NCI-H1694 (cell line): ENCODE measurements around the gene FSTL1.

Source experiments
- DNase-seq: peaks from one replicate; lab custom pipeline; 2025; lab: John Stamatoyannopoulos, UW

Gene FSTL1

DNA sequence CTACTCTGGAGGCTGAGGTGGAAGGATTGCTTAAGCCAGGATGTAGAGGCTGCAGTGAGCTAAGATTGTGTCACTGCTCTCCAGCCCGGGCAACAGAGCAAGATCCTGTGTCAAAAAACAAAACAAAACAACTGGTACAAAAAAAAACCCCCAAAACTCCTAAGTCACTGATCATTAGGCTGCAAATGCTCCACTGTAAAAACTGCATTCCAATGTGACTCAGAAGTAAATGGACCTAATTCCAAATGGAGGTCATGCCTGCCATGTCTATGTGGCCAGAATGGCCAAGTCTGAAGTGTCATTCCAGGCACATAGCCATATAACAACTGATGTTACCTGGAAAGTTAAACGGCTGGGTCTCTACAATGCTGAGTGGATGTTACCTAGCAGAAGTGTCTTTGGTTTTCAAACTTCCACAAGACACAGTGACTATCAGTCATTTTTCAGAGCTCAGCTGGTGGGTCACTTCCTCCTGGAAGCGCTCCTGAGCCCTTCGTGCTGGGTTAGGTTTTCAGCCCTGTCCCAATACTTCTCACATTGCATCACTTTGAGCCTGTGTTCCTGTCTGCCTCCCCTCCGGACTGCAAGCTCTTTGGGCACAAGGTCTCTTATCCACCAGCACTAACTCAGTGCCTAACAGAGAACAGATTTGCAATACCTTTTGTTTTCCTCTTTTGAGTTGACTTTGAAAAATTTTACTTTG lies 10.6 kb downstream of the FSTL1 start:
- DNase-seq, result no peak

DNA sequence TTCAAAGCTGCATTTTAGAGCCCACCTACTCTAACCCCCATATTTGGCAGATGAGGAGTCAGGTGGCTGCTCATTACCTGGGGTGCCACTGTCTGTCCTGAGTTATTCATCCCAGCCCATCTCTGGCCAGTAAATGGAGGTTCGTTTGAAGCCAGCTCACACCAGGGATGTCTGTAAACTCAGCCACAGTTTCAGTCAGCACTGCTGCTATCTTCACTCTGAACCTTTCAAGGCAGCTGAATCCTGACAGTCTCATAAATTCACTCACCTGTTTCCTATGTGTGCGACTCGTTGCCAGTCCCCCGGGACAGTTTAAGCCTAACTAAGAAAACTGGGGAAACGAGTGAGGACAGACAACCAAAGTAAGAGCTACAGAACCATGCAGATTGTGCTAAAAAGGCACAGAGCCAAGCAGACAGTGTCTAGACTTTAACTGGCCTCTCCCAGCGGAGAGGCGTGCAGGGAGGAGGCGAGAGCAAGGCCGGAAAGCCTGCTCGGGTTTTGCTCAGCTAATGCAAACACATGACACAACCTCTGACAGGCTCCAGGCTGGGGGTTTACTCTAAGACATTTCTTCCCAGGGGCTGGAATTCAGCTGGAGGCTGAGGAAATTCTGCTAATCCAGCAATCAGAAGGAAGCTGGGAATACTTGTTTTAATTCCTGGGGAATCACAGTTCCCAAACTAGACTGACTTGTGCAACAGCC lies 12.0 kb downstream of the FSTL1 start:
- no peak for DNase-seq

DNA sequence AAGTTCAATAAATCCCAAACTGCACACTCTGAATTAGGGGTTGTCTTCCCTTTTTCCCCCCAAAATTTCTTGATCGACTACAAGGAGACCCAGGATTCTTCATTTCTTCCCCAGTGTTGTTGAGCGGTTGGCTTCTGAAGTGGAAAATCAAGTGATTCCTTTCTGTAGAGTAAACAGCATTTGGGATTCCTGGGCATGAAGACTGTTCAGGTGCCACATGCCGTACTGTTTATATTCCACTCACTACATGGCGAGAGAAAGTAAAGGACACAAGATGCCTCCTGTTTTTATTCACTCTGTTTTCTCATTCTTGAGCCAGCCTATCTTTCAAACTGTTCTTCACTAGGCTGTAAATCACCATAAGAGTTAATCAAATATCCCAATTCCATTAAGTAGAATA lies 12.6 kb downstream of the FSTL1 start:
- no peak for DNase-seq

DNA sequence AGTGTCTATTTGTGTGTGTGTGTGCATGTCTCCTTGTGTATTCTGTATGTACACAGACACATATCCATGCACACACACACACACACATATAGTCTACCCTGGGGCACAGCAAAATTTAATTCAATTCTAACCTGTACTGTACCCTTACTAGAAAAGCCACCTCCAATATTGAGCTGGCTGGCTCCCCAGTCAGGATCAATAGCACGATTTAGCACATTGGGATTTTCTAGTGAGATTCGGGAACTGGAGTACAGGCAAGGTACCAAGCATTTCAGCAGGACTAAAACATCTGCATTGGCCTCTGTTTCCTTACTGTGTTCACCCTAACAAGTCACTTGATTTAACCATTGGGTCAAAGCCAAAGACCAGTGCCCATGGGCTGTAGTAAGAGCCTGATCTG lies 13.2 kb downstream of the FSTL1 start:
- no peak for DNase-seq

DNA sequence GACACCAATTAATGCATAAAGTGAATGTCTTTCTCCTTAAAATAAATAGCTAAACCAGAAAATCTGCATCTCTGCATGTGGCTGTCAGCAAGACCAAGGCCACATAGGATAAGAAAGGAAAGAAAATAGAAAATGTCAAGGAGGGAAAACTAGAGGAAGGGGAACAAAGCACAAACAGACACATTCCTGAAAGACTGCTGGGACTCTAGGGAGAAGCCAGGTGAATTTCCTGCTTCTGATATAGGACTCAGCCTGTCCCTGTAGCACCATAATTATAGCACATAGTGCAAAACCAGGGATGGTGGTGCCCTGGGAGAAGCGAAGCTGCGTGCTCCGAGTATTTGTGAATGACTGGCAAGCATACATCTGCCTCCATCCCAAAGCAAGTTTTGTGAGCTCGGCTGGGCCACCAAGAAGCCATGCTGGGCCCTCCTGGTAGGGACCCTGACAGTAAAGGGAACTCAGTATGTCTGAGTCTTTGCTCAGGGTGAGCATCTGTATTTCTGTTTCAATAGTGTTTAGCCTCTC lies 14.2 kb downstream of the FSTL1 start:
- DNase-seq, result no peak

DNA sequence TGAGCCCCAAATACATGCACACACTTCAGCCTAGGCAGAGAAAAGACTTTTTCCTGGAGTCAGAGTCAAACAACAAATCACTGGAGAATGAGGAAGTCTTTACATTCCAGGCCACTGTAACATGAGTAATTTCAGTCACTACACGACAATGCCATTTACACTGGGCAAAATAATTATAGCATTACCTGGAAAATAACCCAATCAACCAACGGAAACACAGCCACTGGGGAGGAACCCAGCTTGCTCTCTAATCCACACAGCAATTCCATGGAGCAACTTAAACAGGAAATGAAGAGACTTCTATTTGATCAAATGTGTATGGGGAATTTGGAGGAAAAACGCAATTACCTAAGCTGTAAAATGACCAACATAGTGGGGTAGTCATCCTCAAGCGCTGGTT lies 15.2 kb downstream of the FSTL1 start:
- no peak for DNase-seq

DNA sequence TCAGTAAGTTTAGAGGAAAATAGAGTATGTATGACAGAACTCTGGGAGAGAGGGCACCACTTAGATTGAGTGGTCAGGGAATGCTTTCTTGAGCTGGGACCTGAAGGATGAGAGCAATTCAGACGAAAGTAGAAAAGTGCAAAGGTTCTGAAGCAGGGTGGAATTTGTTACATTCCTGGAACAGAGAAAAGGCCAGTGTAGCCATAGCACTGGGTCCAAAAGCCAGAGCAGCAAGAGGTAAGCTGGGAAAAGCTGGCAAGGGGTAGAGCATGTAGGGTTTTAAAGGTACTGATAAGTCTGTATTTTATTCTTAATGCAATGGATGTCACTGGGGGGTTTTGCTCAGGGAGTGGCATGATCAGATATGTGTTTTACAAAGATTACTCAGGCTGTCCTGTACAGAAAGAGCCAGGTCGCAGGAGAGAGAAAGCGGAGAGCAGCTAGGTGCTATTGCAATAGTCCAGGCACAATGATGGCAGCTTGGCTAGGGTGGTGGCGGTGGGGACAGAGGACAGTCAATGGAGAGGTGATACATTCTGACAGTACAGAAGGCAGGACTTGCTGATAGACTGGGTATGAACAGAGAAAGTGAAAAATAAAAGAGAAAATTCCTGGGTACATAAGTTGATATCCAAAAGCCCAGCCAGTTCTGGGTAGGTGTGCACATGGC lies 17.0 kb downstream of the FSTL1 start:
- DNase-seq, result no peak

DNA sequence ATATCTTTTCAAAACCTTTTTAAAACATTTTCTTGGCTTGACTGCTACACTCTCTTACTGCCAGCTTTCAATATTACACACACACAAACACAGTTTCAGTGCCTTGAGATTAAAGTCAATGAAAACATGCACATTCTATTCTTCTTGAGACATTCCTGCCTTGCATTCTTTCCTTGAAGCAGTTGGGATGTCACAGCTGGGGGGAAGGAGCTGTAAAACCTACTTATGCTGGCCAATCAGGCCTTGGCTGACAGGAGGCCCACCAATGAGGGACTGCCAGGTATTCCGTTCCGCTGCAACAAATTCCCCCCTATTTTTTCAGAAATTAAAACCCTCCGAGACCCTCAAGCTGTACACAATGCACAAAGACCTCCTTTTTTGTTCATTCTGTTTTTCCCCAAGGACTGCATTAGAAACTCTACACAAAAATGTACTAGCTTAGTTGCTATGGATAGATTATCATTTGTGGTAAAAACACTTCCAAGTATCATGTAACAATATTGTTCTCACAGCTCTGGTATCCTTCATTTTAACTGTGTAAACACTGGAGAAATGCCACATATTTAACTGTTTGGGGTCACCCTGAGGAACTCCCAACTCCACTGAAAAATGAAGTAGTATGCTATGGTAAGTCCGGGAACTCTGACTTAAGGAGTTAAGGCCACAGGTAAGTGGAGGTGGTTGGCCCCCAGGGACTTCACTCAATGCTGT lies 18.5 kb downstream of the FSTL1 start:
- DNase-seq, result no peak

DNA sequence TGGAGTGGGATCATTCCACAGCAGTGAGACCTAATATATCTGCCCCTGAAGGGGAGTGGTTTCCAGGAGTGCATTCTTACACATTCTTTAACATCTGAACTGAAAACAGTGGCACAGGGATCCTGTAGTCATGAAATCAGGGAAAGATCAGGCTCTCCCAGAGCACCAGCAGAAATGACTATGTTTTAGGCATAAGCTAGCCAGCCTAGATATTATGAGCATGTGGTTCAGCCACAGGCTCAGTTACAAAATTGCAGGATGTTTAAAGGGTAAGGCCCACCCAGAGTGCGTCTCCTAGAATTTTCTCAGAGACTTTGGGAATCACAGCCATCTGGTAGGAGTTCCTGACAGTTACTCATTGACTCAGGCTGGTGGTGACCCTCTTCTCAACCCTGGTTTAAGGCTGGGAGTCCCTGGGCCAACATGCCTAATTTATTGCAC lies 20.9 kb downstream of the FSTL1 start:
- DNase-seq, result no peak

DNA sequence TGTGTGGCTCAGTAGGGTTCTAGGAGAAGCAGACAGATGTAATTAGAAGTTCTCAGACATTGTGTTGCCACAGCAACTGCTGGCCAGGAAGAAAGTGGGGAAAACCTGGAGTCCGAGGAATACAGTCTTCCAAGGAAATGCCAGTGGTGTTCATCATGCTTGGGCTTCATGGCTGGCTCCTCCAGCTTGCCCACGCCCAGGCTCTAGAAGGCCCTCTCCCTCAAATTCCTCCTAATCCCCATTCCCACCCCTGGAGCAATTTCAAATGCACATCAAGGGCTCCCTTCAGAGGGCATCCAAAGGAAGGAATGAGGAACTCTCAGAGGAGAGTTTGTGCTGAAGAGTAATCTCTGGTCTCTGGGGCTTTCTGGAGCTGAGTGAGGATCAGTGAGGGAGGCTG lies 21.9 kb downstream of the FSTL1 start:
- DNase-seq, result no peak

DNA sequence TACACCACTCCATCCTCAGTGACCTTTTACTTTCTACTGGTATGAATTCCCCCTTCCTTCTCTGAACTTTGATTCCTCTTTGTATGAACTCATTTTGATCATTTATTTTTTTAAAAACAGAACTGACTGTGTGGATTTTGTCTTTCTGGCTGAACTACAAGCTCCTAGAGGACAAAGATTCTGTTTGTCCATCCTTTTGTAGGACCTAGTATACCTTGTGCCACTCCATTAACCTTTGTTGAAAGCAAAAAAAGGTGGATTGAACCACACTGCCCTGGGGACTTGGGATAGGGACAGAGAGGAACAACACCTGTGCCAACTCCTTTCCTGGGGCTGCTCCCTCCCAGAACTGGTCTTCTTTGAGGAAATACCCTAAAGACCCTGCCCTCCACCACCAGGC lies 23.6 kb downstream of the FSTL1 start:
- DNase-seq, result no peak

DNA sequence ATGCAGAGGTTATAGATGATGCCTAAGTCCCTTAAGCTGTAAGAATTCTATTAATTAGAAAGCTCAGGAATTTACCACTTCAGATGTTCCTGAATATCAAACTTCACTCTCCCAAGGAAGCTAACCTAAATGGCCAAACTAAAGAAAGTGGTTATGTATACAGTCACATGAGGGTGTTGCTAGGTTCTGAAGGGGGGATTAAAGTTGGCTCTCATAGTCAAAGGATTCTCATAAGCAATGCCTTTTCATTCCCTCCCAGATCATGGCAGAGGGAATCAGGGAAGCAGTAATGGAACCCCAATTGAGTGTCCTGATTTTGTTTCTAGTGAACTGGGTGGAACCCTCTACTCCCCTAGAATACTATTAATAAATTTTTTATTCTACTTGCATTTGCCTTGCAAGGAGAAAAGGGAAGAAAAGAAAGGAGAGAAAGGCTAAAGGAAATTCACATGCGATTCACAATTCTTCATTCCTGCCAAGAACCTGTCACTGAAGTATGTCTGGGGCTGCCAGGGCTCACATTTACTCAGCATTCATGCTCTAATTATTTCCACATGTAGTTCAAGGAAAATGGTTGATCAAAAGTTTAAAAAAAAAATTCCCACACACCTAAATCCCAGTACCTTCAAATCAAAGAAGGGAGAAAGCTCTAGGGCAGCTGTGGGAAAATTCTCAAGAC lies 25.1 kb downstream of the FSTL1 start:
- DNase-seq, result no peak

DNA sequence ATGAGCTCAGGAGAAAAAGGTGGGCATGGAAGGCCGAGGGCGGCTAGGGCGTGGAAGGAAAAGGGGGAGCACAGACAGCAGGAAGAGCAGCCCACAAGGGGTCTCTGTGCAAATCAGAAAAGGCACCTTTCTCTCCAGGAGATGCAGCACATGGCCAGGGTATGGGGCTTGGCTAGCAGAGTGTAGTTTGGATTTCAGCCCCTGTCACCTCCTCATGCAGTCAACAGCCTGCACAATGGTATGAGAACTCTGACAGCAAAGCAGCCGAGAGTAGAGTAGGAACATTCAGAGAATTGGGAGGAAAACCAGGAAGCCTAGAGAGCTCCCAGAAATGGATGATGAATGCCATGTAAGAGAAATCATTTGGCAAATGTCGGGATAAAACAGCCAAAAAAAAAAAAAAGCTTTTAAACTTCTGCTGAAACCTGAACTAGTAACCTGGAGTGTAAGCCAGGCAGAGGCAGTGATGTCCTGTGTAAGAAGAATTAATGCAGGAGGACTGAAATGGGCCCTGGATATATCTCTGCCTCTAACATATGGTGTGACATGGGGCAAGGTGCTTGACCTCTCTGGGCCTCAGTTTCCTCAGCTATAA lies 25.7 kb downstream of the FSTL1 start:
- no peak for DNase-seq

DNA sequence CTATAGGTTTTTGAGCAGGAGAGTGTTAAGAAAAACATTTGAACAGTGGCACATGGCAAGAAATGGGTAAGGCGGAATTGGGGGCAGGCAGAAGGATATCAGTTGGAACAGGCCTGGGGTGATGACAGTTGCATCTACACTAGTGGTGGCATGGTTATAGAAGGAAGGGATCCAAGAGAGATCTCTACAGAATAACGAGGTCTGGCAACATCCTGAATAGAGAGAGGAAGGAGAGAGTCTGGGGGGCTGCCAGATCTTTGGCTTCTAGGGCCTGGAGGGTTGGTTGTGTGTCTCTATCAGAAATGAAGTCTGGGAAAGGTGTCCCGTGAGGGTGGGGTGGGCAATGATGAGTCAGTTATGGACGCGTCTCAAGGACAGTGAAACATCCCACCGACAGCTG lies 26.3 kb downstream of the FSTL1 start:
- no peak for DNase-seq

DNA sequence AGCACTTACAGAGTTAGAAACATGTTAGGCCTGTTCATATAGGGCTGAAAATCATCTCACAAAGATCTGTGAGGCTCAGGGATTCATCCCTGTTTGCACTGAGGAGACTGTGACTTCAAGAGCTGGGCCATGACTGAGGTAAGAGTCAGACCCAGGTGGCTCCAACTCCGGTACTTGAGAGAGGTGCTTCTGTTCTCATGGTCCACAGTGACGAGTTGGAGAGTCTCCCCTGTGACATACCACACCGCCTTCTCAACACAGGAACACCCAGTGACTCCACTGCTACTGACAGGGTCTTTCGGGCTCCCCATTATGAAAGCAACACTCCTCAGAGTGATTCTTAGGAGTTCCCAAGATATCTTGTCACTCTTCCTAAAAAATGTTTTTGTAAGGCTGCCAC lies 27.4 kb downstream of the FSTL1 start:
- no peak for DNase-seq

DNA sequence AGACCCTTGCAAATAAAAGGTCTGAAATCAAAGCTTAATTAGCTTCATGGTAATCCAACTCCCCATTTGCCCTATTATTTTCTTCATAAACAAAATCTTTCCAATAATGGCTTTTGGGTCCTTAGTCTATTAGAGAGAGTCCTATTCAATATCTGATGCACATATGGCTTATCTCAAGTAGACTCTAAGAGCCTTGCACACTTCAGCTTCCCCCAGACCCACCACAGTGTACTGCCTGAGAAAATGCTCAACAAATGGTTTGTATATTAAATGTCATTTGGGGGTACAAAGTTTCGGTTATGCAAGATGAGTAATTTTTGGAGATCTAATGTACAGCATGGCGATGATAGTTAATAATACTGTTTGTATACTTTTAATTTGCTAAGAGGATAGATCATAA lies 28.9 kb downstream of the FSTL1 start:
- DNase-seq, result no peak

DNA sequence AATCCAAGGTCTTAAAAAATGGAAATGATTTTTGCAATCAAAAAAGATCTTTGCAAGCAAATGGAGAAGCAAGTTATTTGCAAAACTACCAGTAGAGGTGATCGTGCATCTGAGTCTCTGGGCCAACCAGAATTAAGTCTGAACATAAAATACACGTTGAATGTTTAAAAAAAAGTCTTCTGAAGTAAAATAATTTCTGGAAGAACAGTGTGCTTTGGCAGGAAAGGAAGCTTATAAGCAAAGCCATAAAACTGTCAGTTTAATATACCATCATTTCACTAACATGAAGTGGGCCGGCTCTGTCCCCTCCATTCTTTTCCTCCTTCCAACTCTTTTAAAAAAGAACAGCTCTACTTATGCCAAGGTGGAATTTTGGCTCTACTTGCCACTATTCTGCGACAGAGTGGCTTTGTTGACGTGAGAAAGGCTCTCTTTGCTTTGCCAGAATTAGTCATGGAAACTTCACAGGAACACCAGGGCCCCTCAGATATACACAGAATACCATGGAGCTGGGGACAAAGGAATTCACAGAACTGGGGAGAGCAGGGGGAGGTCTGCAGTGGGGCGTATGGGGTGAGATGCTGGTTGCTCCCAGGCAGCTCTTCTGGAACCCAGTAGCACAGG lies 29.8 kb downstream of the FSTL1 start:
- DNase-seq, result no peak

DNA sequence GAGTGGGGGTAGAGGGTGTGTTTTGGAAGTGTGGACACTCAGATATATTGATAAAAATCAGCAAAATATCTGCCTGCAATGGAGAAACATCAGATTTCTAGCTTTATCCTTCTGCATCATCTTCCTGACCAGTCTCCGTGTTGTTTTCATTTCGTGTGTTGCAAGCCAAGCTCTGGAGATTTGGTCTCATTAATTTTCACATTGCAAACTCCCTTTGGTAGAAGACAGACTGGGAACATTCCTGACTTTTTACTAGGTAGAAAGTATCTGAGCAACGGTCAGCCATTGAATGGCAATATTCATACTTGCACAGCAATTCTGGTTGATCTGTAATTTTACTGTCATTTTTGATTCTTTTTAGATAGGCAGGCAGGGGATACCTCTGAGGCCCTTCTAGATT lies 30.4 kb downstream of the FSTL1 start:
- DNase-seq, result no peak

DNA sequence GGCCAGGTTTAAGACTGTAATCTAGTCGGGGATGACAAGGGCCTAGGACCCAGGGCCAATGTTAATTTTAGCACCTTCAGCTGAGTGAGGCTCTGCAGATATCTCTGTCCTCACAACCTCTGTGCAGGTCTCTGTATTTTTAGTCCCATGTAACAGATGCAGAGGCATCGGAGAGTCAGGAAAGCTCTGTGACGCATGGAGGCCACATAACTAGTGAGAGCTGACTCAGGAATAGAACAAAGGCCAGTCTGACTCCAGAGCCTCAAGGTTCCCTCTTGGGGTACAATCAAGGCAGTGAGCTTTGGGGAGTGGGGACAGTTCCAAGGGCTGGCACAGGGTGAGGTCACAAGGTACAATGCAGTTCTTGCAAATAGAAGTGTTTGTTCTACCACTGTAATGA lies 31.0 kb downstream of the FSTL1 start:
- no peak for DNase-seq

DNA sequence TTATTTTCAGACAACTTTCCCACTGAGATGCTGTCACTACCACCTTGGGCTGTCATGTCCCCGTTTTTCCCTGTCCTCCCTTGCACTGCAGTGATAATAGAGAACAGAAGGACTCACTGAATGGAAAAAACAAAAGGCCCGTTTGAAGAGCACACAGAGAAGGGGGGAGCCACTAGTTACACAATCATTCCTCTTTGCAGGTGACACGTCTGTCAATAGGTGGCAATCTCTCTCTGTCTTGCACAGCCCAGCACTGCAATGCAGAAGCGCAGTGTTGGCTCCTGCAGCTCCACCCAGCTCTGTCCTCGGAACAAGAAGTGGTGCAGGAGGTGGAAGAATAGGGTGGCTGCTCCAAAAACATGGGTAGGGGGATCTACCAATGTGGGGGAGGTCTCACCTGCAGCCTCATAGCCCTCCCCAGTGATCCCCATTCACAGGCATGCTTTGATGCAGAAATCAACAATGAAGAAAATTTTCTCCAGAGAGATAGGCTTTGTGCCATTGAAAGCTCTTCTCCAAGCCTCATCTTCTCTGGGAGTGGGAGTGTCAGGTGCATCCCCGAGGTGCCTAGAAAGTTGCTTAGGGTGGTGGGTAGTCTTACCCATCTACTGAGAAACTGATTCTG lies 31.8 kb downstream of the FSTL1 start:
- DNase-seq, result peak; percentile 47

DNA sequence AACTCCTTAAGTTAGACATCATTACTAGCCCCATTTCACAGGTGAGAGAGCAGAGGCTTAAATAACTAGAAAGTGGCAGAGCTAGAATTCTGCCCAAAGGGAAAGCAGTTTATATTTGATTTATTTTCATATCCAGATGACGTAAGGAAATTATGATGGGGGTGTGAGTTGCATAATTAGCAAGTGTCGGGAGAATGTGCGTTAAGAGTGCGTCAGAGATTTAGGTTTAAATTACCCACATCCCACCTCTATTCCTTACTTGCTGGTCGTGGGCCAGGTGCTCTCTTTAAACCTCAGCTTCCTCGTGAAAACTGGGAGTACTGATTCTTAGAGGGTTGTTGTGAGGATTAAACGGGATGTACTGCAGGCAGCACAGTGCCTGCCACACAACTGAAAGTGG lies 32.3 kb downstream of the FSTL1 start:
- no peak for DNase-seq
